Measurements from ENCODE around the gene GSTA3.
"Not testable (repeated sequence)": the region's sequence is repeated elsewhere in the genome, so short reads cannot be mapped to it uniquely, and the experiment has no call there.

The GSTA3 gene

DNA sequence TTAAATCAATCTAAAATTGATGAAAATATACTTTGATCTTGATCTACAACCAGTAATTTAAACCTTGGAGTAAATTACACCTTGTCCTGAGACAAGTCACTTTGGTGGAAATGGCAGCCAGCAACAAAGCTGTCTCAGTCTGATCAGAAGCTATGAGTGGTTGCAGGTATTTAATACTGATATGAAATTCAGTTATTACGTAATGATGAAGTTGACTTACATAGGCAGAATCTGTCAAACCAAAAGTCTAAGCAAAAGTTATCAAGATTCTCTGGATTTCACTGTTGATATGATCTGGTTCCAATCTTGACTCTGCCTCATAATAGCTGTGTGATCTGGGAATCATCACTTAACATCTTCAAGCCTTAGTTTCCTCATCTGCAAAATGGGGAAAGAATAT lies 41.3 kb downstream of the GSTA3 start:
- DNase-seq (ENCODE audit: low read depth, low spot score) = no peak

DNA sequence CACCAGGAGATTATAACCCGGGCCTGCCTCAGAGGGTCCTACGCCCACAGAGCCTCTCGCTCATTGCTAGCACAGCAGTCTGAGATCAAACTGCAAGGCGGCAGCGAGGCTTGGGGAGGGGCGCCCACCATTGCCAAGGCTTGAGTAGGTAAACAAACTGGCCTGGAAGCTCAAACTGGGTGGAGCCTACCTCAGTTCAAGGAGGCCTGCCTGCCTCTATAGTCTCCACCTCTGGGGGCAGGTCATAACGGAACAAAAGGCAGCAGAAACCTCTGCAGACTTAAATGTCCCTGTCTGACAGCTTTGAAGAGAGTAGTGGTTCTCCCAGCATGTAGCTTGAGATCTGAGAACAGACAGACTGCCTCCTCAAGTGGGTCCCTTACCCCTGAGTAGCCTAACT lies 48.3 kb downstream of the GSTA3 start:
- not testable (repeated sequence) for DNase-seq (ENCODE audit: low read depth, low spot score)

DNA sequence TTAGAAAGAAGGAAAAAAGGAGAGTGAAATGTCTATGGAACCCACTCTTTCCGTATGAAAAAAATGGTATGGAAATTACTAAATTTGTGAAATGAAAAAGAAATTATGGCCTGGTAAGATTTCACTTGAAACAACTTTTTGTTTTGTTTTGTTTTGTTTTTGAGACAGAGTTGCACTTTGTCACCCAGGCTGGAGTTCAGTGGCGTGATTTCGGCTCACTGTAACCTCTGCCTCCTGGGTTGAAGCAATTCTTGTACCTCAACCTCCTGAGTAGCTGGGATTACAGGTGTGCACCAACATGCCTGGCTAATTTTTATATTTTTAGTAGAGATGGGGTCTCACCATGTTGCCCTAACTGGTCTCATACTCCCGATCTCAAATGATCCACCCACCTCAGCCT lies 51.1 kb downstream of the GSTA3 start:
- DNase-seq (ENCODE audit: low read depth, low spot score) = no peak

DNA sequence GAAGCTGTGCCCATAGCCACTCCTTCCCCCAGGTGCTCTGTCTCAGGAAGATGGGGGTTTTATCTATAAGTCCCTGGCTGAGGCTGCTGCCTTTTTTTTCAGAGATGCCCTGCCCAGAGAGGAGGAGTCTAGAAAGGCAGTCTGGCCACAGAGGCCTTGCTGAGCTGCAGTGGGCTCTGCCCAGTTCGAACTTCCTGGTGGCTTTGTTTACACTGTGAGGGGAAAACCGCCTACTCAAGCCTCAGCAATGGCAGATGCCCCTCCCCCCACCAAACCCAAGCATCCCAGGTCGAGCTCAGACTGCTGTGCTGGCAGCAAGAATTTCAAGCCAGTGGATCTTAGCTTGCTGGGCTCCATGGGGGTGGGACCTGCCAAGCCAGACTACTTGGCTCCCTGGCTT lies 53.4 kb downstream of the GSTA3 start:
- not testable (repeated sequence) for DNase-seq (ENCODE audit: low read depth, low spot score)

DNA sequence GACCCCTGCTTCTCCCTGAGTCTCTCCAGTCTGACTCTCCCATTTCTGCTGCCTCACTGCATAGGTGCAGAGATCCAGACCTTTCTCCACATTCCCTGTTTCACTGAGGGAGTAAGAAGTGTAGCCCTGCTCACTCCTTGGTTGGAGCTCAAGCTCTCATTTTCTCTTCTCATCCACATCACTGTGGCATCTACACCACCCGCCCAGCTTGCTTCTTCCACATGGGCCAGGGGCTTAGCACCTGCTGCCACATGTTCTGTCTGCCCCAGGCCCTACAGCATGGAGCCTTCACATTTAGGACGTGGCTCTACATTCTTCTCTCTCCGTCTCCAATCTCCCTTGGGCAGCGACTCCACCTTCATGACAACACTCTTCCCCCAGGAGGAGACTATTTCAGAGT lies 60.4 kb downstream of the GSTA3 start:
- no peak for DNase-seq (ENCODE audit: low read depth, low spot score)

Measured in smooth muscle cell of the brain vasculature (primary cell).